T47D (cell line): ENCODE results near the gene TAS2R60.
"Not testable (repeated sequence)": the region's sequence is repeated elsewhere in the genome, so short reads cannot be mapped to it uniquely, and the experiment has no call there.

Experiments
- DNase-seq, 2 experiments: peaks; one replicate each; pipeline versions ENCODE4 v3.0.0 to v3.0.0-alpha.2; 2011 to 2012; ENCODE audit warnings: low read depth in 1 of 2, low spot score in 1 of 2
- JUND ChIP-seq: IDR thresholded peaks from 2 replicates; pipeline ENCODE4 v1.6.1; 2012; ENCODE audit warnings: low read depth
- in situ Hi-C: cut with HindIII; loops from 2 replicates; pipeline ENCODE4 v1.10.0; 2016; ENCODE audit warnings: low sequenced_read_pairs, low pct_unique_long_range_greater_than_20kb

The TAS2R60 gene

GRCh38 chr7:143443153-143443552, at the start of gene TAS2R60:
Gene TAS2R60, plus strand, starts transcription at chr7:143443453. Its CDS starts 0 bp downstream, at chr7:143443453.
- in situ Hi-C loops, result no loop called here
- DNase-seq, result no peak
- no peak for TF ChIP-seq JUND

GRCh38 chr7:143394068-143394467, 49.2 kb upstream of the TAS2R60 start:
- no peak for DNase-seq
- in situ Hi-C loops, result no loop called here
- TF ChIP-seq JUND, result no peak

- in situ Hi-C loops, result no loop called here
- no peak for DNase-seq
- no peak for TF ChIP-seq JUND
Measured at GRCh38 chr7:143394777-143395176, 48.5 kb upstream of the TAS2R60 start.

GRCh38 chr7:143395187-143396149, 47.8 kb upstream of the TAS2R60 start:
- in situ Hi-C loops, result no loop called here
- no peak for DNase-seq
- no peak for TF ChIP-seq JUND

- no peak for TF ChIP-seq JUND
- in situ Hi-C loops, result no loop called here
- no peak for DNase-seq
Measured at GRCh38 chr7:143396182-143396581, 47.1 kb upstream of the TAS2R60 start.

- in situ Hi-C loops, result no loop called here
- no peak for DNase-seq
- no peak for TF ChIP-seq JUND
Measured at GRCh38 chr7:143396625-143397556, 46.4 kb upstream of the TAS2R60 start.

- DNase-seq, result no peak
- TF ChIP-seq JUND, result no peak
- in situ Hi-C loops, result no loop called here
Measured at GRCh38 chr7:143397710-143398530, 45.3 kb upstream of the TAS2R60 start.

- DNase-seq, result no peak
- no peak for TF ChIP-seq JUND
- in situ Hi-C loops, result no loop called here
Measured at GRCh38 chr7:143398616-143399015, 44.6 kb upstream of the TAS2R60 start.

- in situ Hi-C loops, result no loop called here
- TF ChIP-seq JUND, result no peak
- no peak for DNase-seq
Measured at GRCh38 chr7:143399151-143399550, 44.1 kb upstream of the TAS2R60 start.

GRCh38 chr7:143399642-143400041, 43.6 kb upstream of the TAS2R60 start:
- TF ChIP-seq JUND, result no peak
- in situ Hi-C loops, result no loop called here
- no peak for DNase-seq

- in situ Hi-C loops, result no loop called here
- TF ChIP-seq JUND, result no peak
- no peak for DNase-seq
Measured at GRCh38 chr7:143401265-143401664, 42.0 kb upstream of the TAS2R60 start.

GRCh38 chr7:143402233-143402632, 41.0 kb upstream of the TAS2R60 start:
- in situ Hi-C loops, DNase-seq: not testable (repeated sequence)
